Stimulated activated CD8-positive, alpha-beta memory T cell treated with anti-CD3 and anti-CD28 coated beads, Interleukin-4, amount 100 ng/mL, for 4 hours (primary cell): ENCODE measurements around the gene CCDC169.
"Not testable (repeated sequence)": the region's sequence is repeated elsewhere in the genome, so short reads cannot be mapped to it uniquely, and the experiment has no call there.

Source experiments
- DNase-seq, 2 donors: peaks; one replicate each; pipeline ENCODE4 v3.0.0-alpha.2; 2020; ENCODE audit warnings: low read depth in 2 of 2, low spot score in 1 of 2

The CCDC169 gene

DNA sequence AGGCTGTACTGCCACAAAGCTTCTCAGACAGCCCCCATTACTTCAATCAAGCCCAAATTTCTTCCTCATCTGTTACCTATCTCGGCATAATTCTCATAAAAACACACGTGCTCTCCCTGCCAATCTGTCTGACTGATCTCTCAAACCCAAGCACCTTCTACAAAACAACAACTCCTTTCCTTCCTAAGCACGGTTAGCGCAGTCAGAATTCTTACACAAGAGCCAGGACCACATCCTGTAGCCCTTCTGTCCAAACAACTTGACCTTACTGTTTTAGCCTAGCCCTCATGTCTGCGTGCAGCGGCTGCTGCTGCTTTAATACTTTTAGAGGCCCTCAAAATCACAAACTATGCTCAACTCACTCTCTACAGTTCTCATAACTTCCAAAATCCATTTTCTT is 22.2 kb upstream of the CCDC169 start:
- not testable (repeated sequence) for DNase-seq

DNA sequence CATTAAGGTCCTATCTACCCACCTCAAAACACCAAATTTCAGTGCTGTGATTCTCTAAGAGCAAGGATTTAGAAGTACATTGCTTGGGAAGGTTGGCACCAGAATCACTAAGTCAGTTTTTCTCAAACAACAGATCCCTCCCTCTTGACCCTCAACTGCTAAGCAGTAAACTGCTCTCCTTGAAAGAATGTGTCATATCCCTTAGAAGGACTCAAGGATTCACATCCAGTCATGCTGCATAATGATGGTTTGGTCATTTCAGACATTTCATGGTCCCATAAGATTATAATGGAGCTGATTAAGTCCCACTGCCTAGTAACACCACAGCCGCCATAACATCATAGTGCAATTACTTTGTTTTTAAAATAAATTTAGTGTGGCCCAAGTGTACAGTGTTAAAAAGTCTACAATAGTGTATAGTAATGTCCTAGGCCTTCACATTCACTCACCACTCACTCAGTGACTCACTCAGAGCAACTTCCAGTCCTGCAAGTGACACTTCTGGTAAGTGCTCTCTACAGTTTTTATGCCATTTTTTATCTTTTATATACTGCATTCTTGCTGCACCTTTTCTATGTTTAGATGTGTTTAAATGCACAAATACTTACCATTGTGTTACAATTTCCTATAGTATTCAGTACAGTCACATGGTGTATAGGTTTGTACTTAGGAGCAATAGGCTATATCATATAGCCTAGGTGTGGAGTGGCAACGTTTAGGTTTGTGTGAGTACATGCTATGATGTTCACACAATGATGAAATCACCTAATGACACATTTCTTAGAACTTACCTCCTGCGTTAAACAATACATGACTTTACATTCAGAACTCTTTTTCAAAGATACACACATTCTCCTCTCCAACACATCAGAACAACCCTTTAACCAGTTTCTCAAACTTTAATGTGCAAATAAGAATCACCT is 15.7 kb upstream of the CCDC169 start:
- no peak for DNase-seq

DNA sequence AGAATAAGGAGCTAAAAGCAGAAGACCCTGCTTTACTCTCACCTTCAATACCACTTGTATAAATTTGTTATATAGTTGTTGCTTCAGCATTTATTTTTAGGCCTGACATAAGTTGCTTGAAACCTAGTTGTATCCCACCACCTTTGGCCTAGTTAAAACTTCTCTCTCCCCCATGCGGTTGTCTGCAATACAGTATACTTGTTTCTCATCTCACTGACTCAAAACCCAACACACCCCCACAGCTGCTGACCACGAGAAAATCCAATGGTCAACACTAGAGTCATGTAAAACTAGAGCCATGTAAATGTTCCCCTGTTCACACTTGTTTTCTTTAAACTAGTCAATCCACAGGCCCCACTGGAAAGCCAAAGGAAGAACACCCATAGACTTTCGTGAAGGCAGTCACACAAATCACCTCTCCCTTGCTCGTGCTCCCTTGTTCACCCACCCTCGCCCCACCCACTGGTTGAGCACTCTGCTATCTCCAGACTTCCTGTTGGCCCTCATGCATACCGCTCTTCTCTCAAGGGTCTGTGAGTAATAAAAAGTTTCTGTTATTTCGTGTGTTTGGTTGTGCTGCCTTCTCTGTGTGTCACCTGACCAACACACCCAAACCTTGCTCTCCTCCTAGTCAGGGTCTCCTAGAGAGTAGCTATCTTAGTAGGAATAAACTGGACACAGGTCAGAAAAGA is 12.9 kb upstream of the CCDC169 start:
- no peak for DNase-seq

DNA sequence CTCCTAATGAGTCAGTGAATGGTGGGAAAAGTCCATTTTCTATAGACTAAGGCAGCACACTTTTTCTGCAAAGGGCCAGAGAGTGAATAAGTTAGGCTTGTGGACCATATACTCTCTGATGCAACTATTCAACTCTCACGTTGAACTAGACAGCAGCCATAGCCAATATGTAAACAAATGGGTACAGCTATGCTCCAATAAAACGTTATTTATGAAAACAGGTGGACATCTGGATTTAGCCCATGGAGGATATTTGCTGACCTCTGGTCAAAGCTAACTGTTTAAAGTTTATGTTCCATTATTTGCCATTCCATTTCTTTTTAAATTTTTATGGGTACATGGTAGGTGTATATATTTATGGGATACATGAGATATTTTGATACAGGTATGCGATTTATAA is 4.7 kb upstream of the CCDC169 start:
- no peak for DNase-seq

DNA sequence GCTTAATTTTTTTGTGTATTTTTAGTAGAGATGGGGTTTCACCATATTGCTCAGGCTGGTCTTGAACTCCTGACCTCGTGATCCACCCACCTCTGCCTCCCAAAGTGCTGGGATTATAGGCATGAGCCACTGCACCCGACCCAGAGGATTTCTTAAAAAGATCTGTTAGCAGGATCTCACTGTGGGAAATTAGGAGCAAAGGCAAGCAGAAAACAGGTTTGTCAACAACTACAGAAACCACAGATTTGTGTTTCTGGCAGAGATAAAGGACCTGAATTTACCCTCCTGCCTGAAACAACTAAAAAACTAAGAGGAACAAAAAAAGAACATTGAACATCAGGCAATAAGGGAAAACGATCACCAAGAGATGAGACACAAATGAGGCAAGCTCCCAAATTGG is 1.9 kb upstream of the CCDC169 start:
- DNase-seq: not testable (repeated sequence)

DNA sequence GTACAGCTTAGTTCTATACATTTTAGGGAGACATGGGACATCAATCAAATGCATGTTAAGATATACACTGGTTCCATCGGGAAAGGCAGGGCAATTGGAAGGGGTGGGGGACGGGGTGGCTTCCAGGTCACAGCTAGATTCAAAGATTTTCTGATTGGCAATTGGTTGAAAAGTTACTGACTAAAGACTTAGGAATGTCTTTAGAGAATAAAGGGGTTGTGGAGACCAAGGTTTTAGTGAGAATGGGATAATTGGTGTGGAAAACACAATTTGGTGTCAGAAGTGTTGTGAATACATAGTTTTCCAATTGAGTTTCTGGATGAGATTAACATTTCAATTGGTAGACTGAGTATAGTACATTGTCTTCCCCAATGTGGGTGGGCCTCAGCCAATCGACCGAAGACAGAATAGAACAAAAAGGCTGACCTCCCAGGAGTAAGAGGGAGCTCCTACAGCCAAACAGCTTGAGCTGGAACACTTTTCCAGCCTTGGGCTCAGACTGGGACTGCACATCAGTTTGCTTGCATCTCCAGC is 988 bp upstream of the CCDC169 start:
- no peak for DNase-seq

DNA sequence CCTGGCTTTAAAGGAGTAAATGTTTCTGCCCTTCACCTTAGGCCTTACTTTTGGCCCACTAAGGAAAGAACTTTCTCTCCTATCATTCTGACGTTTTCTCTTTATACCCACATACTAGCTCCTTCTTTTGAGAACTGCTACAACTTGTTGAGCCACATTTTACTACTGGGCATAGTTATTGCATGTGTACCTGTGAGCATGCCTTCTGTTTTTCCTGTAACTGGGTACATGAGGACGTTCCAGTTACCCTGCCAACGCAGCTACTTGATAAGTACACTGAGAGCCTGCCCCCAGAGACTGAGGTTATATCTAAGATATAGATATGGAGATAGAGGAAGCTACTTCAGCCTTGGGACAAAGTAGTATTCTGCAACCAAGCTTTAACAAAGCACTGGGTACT is 3.5 kb downstream of the CCDC169 start:
- DNase-seq: no peak

DNA sequence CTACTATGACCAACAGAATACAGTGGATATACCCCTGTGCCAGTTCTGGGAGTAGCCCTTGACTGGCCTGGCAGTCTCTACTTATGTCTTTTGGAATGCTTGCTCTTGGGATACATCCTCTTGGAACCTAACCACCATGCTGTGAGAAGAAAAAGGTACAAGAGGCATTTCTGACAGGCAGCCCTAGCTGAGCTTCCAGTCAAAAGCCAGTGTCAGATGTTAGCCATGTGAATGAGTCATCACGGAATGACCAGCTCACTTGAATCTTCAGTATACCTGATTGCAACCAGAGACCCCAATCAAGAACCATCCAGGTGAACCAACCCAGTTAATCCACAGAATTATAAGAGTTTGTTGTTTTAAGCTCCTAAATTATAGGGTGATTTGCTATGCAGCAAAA is 4.1 kb downstream of the CCDC169 start:
- DNase-seq: no peak

DNA sequence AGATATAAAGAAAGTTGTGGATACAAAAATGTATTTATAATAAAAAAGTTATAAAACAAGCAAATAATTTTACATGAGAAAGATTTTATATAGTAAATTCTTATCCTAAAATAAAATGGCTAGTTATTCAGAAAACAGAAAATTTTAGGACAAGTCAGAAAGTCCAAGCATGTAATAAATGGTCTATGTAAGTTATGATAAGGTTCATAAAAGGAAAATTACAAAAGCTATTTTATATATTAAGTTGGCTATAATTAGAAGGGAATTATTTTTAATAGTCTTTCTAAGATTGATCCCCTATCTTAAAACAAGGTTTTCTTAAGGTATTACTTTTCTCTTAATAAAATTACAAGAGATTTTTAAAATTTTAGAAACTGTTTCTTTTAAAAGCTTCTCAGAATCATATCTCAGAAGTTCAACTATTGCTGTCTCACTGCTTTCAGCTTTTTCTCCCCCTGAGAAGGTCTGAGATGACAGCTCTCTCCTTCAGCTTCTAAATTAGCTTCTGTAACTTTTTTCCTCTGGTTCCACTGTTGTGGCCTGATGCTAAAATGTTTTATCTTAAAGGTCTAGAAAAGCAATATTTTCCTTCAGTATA is 8.7 kb downstream of the CCDC169 start:
- DNase-seq: no peak

DNA sequence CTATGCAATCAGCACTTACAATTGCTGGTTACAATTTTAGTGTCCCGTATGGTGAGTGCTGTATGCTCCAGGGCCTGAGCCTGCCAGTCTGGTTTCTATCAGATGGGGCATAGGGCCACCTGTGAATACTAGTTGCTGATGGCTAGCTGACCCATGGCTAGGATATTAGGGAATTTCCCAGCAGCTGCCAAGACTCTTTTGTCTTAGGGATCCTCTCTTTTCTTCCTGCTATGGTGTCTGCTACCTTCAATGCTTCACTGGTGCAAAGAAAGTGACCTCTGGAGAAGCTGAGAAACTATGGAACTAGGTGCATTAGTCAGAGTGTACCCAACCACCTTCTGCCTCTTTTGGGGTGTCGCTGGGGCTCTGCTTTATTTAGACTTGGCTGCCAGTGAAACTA is 11.6 kb downstream of the CCDC169 start:
- no peak for DNase-seq

DNA sequence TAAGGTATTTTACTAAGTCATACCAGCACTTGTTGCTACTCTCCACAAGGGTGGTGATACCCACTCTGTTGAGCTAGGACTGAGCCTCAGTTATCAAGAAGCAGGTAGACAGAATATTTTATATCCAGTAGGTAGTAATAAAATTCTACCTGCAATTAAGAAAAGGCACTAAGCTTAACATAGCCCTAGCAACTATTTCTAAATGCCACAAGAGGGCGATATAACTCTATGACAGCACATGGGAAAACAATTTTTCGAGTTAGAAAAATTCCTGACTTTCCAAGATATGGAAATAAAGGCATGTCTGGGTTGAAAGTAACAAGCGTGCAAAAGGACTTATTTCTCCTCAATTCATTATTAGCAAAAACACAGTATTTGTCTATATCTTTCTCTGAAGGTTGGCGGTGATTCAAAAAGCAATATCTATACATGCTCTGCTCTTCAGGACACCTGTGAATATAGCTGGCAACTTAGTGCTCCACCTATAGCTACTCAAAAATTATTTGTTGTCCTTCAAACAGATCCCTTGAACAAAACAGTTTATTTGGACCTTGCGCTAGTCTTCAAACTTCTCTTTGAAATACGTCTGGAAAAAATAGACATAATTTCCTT is 14.7 kb downstream of the CCDC169 start:
- no peak for DNase-seq

DNA sequence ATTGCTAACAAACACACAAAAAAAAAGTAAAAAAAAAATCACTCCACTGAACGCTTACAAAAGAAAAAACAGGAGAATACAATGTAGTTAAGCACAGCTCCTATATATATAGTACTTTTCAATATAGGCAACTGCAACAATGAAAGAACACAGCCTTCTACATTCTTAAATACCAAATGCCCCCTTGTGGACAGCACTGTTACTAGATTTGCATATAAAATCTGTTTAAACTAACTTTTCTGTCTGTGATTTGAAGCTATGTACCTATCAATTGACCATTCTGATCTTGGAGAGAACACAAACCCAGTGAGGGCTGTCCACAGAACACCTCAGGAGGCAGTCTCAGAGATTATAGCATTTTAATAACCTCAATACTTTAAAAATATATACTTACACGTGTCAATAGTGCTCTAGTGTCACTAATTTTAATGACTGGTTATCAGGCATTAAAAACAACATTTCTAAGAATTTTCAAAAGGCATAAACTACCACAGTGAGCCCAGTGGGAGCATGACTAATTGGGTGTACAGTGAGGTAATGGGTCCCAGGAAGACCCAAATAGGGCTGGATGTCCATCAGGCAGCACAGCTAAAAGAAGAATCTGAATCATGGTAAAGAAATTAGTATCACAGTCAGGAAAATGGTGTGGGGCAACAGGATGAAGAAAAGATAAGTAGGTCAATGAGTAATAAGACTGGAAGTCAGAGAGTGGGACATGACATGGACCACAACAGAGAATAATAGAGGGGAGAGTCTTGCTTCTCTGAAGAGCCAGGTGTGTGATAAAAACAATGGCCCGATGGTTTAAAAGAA is 22.2 kb downstream of the CCDC169 start:
- DNase-seq: no peak

DNA sequence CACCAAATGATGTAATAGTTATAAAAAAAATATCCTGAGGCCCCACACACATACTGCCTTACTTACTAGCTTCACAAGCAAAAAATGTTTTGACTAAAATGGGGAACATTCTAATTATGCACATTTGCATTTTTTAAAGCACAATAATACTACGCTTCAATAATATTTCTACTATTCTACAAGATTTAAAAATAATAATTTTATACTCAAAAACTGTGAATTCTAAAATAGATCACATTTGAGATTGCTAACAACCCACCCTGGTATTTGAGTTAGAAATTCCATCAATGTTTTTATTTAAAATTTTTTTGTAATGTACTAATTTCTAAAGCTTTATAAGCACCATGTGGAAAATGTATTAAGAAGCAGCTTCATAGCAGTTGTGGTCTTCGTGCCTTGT is 24.2 kb downstream of the CCDC169 start:
- DNase-seq: no peak

DNA sequence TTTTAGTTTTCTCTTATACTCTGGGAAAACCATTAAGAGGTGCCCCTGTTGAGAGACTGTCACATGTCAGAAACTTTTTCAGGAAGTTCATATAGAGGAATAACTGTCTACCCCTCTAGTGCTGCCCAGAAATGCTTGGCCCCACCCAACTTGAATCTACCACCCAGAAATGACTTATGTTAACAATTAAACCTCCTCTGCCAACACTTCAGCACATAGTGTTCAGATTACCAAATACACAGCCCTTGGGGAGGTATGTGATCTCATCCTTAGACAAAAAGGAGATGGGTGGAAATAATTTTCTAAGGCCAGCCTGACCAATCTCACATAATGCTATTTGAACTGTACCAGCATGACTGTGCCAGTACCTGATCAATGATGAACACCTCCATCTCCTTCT is 35.6 kb downstream of the CCDC169 start:
- DNase-seq: no peak

DNA sequence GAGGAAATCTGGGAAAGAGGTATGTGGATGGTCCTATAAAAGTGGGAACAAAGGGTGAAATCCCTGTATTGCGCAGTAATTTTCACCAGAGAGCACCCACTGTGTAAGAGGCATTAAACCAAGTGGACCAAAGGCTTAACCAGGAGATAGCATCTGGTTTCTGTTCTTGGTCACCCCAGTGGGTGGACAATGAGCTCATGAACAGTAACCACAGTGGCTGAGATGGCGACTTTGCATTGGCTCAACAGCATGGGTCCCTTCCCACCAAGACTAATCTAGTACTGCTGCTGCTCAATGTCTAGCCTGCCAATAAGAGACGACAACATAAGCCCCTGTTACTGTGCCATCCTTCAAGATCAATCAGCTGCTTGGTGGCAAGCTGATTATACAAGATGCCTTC is 36.6 kb downstream of the CCDC169 start:
- DNase-seq: no peak

DNA sequence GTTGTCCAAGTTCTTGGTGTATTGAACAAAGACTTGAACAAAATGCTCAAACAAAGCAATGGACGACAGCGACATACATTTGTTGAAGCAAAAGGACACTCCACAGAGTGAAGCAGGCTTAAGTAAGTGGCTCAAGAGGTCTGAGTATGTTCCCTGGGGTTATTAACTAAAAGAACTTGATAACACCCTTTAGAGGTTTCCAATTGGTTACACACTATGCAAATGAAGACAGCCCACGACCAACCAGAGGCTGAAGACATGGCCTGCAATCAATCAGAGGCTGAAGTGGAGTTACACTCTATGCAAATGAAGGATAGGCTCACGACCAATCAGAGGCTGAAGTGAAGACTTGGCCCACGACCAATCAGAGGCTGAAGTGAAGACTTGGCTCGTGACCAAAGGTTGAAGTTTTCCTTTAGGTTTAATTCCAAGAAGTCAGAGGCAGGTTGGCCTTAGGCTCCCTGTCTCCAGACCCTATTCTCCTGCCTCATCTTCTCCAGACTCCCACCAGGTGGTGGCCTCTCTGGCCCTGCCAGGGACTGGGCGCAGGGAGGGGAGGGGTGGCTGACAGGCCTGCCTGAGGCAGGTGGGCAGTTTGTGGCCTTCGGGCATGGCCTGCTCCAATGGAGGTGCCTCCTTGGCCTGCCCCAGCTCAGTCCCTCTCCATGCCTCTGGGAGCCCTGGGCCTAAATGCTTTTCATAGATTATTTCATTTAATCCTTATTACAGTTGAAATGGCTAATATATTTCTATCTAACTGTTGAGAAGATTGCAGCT is 38.1 kb downstream of the CCDC169 start:
- DNase-seq: no peak

DNA sequence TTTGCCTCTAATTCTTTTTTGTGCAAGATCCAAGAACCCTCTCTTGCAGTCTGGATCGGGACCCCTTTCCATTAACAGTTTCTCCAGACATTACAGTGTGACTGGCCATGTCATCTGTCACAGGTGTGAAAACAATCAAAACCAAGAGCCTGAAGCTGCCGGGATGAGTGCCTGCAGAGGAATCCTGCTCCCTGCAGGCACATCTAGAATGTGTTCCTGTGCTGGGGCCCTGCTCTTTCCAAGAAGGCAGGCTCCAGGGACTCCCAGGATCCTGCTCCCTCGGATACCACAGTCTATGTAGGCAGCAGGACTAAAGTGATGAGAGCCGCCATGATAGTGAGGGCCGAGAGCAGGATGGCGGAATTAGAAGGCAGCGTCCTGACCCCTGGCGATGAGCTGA is 38.8 kb downstream of the CCDC169 start:
- no peak for DNase-seq

DNA sequence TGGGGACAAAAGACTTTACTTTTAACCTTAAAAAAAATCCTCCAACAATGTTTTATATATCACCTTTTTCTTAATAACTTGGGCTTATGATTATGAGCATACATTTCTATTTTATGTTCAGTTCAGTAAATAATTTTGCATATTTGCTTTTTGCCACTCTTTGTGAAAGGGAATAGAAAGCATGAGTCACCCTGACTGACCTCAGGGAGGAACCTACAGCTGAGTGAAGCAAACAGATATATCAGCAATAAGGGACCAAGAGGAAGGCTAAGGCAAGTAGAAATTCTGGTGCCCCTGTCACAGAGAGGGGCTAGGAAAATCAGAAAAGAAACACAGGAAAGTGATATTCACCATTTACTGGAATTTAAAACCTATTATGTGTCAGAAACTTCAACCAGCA is 46.1 kb downstream of the CCDC169 start:
- no peak for DNase-seq

DNA sequence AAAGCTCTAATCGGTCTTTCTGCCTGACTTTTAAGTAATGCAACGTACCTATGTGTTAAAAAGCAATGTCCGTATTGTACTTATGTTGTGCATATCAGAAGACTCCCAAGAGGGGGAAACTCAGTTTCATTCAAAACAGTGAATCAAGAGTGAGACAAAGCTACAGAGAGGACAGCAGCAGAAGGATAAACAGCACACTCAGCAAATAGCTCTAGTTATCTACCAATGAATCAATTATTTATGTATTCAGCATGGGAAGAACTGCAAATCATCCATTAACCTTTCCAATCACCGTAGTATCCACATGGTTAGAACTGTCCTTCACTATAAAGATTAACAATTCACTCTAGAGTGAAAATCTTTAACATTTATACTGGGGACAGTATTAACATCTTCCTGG is 46.6 kb downstream of the CCDC169 start:
- no peak for DNase-seq

DNA sequence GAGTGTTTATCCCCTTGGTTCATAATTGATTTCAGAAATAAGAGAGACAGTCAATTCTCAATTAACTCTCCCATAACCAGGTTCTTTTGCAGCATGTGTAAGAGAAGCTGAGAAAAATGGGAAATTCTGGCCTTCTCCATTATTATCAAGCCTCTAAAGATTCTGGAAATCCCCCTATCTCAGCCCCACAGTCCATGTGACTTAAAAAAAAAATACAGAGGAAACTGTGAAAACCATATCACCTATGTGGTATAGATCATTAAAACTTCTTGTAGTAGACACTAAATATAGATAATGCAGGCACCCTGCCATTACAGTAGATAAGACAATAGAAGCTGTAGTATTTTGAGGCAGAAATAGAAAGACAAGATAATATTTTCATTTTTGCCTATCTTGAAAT is 48.9 kb downstream of the CCDC169 start:
- no peak for DNase-seq
